ENCODE data around the gene RIMS1.

- TF ChIP-seq EZH2 (IDR thresholded peaks at IDR 0.05; ENCODE audit: borderline replicate concordance, low read depth, low read length, severe bottlenecking) (no peak), CTCF (IDR thresholded peaks at IDR 0.05; ENCODE audit: extremely low read depth in 1 of 2, insufficient read depth in 1 of 2, low read depth in 1 of 2, low read length in 2 of 2) (no peak), POLR2AphosphoS5 (IDR thresholded peaks at IDR 0.05; ENCODE audit: insufficient read depth, low read depth, low read length) (no peak), POLR2A (IDR thresholded peaks at IDR 0.05; ENCODE audit: low read depth, low read length) (no peak)
These were observed 526.3 kb downstream of the RIMS1 start for GRCh38 chr6:72412709-72413044.
